GM15510 (cell line): ENCODE measurements around the gene PPM1H.

ENCODE experiments used
- POLR2A ChIP-seq: IDR thresholded peaks from 3 replicates; pipeline ENCODE4 v1.6.1; 2011; ENCODE audit warnings: borderline replicate concordance; ENCODE audit not compliant: insufficient read length; ENCODE audit errors: extremely low read depth

PPM1H gene

DNA sequence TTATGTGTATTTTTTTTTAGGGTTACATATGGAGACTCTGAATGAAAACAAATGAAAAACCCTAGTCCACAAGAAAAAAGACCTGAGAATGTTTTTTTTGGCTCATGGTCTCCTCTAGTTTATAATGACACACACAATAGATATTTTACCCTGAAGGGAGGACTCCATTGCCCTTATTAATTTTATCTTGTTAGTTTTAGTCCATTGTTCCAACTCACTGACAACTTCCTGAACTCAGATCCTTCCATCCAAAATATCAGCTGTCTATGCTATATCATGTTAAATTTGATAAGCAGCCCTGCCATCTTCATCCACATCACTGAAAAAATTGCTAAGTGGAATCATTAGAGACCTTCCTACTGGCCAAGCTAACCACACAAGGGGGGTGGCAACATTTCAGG lies 236.2 kb downstream of the PPM1H start:
- no peak for TF ChIP-seq POLR2A

DNA sequence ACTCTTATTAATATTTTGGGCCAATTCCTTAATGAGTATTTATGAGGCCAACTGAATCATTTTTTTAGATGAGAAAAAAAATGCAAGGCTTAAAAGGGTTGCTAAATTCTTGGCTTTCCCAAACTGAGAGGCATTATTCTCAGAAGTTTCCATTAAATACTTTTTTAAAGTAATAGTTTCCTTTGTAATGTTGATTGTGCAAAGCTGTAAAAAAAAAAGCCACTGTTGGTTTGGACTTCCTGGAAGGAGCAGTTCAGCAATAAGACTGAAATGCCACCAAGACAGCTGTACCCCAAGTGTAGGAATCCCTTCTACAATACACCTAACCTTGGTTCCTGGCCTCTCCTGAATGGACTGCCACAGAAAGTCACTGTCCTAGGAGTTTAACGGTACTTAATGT lies 237.1 kb downstream of the PPM1H start:
- no peak for TF ChIP-seq POLR2A

DNA sequence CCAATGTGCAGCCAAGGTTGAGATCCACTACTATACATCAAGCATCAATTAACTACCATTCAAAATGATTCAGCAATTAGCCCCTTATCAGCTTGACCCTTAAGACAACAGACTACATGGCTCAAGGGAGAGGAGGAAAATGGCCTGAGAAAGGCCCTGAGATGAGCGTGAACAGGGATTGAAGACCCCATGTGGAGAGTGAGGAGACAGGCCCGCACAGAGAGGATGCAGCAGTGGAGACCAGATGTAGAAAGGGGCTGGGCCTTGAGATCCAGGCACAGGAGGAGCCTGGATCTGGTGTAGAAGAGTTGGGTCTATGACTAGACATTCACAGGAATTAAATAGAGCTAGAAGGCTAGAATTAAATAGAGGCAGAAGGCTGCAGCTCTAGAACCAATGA lies 239.3 kb downstream of the PPM1H start:
- no peak for TF ChIP-seq POLR2A

DNA sequence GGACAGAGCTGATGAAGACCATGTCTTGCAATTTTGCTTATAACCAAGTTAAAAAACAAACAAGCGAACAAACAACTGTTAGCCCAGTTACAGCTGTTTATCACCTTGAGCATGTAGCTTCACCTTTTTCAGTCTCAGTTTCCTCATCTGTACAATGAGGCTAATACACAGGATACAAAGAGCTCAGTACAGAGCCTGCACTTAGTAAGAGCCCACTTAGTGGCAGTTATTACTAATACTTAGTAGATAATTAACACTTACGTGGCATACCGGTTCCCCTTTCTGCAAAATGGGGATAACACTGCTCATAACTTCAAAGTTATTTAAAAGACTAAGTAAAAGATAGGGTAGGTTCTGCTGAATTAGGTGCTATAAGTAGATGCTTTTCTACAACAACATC lies 240.3 kb downstream of the PPM1H start:
- no peak for TF ChIP-seq POLR2A

DNA sequence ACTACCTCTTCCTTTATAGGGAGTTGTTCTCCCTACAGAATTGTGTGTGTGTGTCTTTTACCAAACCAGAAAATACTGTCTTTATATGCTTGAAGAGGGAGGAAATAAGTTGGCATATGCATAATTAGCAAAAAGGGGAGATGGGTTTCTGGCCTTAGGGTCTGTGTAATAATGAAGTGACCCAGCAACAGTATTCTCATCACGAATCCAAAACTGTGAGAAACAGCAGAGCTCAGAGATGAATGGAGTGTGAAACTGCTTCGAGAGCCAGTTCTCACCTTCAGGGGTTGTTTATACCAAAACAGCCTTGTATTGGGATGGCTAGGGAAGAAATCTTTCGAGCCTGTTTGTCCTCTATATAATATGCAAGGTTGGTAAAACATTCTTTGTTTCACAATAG lies 240.8 kb downstream of the PPM1H start:
- no peak for TF ChIP-seq POLR2A

DNA sequence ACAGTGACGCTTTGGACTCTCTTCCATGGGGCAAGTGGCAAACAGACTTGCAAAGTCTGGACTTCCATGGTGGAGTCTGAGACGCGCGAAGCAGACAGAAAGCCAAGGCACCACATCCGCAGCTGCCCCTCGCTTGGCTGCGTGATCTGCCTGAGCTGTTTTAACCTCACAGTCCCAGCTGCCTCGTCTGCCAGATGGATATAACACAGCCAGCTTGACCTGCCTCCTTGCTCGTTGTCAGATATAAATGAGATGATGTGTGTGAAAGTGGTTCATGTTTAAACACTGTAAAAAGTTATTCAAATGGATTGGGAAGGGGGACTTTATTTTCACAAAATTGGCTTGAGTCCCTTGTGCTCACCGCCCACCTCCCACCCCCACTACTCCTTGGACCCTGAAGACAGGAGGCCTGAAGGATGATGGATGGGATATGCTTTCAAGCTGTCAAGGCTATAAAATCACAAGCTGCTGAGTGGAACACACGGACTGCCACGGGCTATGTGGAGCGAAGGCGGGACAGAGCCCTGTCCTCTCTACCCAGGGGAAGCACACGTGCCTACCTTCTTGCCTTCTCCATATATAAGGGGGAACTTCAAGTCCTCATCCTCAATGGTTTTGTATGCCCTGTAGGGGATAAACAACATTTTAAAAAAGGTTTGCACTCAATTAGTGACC lies 241.4 kb downstream of the PPM1H start:
- TF ChIP-seq POLR2A: no peak

DNA sequence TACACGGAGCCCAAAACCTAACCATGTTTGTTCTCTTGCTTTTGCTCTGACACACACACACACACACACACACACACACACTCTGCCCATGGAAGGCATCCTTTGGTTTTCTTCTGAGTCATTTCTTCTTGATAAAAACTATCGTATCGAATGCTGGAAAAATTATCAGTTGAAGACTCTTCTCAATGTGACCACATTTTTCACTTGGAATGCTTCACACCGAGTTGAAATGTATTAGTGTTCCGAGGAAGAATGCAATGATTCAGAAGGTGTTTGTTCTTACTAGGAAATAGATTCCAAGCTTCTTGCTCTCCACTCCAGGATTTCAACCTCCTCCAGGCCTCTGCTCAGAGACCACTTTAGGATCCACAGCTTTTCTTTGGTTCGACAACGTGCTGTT lies 242.1 kb downstream of the PPM1H start:
- TF ChIP-seq POLR2A: no peak

DNA sequence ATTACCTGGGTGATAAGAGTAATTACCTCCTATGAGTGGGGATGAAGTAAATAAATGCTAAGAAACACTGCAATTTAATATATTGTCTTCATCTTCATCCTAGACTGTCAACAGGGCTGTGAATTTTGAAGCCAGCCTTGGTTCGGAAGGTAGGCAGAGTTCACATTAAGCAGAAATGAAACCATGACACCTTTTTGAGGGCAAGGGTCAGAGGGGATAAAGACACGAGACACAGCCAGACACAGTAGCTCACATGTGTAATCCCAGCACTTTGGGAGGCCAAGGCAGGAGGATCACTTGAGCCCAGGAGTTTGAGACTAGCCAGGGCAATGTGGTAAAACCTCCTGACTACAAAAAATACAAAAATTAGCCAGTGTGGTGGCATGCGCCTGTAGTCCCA lies 243.6 kb downstream of the PPM1H start:
- TF ChIP-seq POLR2A: no peak

DNA sequence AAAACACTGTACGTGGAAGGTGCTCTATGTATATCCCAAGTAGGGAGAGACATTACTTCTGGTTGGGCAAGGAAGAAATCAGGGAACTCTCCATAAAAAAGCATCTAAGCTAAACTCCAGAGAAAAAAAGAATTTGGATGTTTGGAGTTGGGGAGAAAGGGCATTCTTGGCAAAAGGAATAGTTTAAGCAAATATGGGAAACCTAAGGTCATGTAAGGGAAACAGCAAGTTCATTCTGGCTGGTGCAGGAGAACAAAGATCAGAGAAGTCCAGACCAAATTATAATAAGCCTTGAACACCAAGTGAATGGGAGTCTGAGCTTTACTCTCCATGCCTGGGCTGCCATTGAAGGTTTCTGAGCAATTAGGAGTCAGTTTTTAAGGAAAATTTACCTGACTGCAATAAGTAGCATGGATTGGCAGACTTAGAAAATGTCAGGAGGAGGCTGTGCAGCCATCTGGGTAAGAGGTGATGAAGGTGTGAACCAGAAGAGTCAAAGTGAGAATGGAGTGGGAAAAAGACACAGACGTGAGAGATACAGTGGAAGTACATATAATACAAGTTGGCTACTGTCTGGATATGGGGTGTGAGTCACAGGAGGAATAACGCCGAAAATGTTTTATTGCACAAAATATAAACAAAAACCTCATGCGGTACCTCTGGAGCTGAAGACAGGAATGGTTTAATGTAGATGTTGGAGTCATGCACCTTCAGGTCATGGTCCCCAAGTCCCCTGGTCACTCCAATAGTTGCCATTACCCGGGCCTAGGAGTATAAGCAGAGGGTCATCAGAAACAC lies 245.7 kb downstream of the PPM1H start:
- no peak for TF ChIP-seq POLR2A

DNA sequence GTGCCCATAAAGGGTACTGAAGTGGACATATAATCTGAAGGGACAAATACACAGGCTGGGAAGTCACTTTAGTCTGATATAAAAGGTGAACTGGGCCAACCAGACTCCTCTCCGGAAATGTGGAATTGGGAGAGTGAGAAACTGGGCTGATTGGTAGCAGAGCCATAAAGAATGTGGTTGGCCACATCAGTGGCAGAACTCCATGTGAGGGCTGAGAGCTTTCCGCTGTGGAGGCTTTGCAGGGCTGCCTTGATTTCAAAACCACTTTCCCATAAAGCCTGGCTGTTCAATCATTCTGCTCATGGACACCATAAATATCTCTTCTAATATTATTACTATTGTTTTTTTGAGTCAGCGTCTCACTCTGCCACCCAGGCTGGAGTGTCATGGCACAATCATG lies 248.0 kb downstream of the PPM1H start:
- no peak for TF ChIP-seq POLR2A

DNA sequence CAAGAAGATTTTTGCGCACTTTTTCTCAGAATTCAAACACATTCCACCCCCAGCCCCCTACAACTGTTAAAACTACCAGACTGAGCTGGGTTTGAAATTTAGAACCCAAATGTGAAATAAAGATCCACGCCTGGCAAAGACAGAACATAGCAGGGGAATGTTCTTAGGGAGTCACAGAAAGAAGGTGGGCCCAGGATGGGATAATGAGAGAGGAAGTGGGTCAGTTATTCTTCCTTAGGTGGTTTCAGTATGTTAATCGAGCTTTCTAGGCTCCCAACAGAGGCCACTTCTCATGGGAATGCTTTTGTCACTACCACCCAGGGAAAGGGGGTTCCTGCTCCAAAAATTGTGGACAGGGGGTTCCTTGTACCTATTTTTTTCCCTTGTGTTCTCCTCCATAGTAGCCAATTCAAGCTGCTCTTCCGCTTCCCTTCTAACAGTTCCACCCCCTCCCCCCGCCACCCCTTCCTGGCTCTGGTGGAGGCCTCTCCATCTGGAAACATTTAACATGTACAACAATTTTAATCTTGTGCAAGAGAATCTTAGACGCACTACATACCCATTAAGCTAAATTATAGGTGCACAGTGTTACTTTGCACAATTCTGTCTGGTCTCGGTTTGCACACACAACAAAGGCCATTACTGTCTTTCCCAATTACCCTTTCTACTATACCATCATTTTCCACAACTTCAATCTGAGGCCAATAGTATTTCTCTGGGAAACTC lies 250.2 kb downstream of the PPM1H start:
- no peak for TF ChIP-seq POLR2A

DNA sequence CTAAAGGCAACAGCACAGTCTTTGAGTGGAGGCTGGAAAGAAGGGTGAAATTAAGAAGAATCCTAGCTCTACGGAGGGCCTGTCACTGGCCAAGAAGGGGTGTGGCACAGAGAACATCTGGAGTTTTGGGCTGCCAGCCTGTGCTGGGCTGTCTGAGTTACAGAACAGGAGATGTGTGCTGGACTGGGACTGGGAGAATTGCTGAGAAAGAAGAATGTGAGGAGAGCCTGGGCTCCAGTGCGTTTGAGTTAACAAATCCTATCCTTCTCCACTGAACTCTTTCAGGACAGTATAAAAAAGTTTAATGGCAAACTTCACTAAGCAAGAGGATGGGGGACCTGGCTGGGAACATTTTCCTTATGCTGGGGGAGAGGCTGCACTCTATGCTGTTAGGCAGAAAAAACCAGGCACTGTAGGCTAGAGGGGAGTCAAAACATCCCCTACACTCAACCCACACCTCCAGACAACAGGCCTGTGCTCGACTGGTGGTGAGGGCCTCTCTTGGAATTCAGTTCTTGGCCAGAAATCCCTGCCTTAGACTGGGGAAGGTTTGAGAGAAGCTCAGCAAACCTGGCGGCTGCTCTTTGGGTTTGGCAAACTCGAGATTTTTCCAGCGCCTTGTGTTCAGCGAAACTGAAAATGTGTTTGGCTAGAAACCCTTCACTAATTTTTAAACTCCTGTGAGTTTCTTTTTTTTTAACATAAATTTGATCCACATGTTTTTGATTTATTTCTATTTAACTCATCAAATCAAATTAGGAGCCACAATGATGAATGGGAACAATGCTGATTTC lies 251.0 kb downstream of the PPM1H start:
- no peak for TF ChIP-seq POLR2A

DNA sequence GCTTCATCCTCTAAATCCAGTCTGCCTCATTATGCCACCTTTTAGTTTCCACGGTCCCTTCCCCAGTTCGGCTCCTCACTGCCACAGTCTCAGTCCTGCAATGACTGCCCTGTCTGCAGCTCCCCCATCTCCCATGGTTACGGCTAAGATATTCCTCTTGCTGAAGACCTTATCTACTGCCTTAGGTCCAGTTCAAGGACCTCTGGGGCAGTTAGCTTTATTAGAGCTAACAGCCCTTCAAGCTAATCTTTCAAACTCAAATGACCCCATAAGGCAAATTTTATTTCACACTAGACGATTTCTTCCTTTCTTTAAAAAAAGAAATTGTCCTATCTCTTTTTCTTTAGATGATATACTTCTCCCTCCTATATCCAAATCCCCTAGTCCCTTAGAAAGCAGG lies 253.6 kb downstream of the PPM1H start:
- no peak for TF ChIP-seq POLR2A

DNA sequence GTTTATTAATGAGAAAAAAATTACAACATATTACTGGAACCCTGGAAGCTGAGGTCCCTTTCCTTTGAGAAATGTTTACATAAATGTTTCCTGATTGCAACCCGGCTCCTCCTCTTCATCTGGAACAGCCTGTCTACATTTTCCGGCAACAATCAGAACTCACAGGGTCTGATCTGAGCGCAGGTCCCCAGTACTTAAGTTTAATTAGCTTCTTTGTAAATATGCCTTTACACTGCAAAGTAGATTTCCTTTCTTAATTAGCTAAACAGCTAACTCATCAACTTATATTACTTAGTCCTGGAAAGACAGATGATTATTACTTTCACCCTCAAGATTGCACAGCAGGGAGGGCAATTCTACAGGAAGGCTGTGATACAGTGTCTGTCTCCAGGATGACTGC lies 255.3 kb downstream of the PPM1H start:
- no peak for TF ChIP-seq POLR2A

DNA sequence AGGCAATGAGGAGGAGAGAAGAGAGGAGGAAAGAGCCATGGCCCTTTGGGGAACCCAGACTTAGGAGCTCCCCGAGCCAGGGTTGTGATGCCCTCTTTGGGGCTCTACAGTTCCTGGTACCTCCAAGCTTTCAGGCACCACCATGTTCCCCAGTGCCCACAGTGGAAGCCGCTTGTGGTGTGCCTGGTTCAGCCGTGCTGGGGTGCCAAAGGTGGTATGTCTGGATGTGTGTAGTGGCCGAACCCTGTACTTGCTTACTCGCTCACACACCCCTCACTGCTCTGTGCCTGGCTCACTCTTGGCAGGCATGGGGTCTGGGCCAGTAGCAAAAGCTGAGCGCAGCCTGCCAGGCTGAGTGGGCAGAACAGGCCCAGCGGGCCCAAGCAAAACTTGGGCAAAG lies 257.6 kb downstream of the PPM1H start:
- TF ChIP-seq POLR2A: no peak
